ENCODE data around the gene SLC4A5. TPM values are rescaled to one million over a fixed set of nuclear protein-coding genes. Genes with fewer than 3 reads are reported as not detected.
A peak's percentile ranks its signal among the peaks of the same experiment; 100 is the strongest.
"Not testable (repeated sequence)": the region's sequence is repeated elsewhere in the genome, so short reads cannot be mapped to it uniquely, and the experiment has no call there.

Gene SLC4A5
- total RNA-seq, 2 experiments from 2014 or later = 3.6 to 6.6 TPM

DNA sequence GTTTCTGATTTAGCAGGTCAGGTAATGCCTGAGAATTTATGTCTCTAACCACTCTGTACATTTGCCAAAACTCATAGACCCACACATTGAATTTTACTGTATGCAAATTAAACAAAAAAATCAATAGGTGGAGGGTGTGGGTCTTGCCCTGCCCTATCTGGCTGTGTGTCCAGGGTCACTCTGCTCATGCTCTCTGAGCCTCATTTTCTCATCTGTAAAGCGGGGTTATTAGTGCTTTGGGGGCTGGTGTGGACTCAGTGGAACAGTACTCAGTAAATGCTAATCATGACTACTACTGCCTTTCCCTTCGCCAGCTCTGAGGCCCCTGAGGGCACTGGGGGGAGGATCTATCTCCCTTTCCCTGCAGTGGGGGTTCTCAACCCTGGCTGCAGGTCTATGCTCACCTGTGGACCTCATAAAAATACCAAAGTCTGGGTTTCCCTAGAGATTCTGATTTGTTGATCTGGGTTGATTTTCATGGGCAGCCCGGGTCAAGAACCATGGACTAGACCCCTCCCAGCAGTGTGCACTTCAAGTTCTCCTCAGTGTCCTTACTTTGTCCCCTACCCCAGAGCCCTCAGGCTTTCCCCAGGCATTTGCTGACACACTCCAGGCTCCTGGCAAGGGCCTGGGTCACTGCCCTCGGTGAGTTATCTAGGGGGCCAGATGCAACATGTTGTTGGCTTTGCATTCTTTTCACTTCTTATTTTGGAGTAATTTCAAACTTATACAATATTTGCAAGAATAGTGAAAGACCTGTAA lies 117.3 kb downstream of the SLC4A5 start:
- DNase-seq (no peak), ATAC-seq (ENCODE audit: low read depth) (no peak)
- peaks cover 5% of the 10 kb centered on the region for H3K36me3 Mint-ChIP-seq
- no peak overlapping the region for H3K4me3 Mint-ChIP-seq
- H3K27me3 Mint-ChIP-seq = no peaks in the 10 kb centered on the region
- POLR2A ChIA-PET = no interaction called here
- H3K9me3 Mint-ChIP-seq = no peaks in the 10 kb centered on the region
- no peak overlapping the region for H3K27ac Mint-ChIP-seq
- peaks cover 7% of the 10 kb centered on the region for H3K4me1 Mint-ChIP-seq

DNA sequence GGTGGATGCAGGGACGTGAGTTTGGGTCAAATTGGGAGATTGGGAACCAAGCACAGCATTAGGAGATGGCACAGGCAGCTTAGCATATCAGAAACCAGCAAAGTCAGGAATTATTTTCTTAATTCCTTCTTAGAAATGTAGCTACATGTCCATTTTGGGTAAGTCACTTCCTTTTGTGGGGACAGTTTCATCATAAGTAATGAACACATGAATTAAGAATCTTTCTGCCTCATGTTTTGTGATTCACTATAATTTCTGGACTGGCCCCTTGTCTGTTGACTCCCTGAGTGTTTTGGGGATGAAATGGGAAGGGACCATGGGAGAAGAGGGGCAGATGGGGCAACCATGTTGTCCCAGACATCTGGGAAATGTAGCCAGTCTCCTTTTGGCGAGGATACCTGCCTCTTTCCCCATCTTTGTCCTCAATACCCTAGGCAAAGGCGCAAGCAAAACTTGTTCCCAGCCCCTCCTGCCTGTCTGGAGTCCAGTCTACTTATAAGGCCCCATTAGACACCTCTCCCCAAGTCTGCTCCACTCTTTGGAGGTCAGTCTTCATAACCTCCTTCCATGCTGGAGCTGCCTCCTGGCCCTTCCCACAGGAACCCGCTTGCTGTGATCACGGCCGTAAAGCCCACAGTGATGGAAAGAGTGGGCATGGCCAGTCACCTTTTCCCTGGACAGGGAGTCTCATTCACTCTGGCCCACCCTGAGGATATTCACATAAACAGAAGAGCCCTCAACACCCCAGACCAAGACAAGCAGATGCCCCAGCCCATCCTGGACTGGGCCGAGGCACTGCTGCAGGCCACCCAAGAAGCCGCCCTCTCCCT lies 119.1 kb downstream of the SLC4A5 start:
- Mint-ChIP-seq H3K27ac (no peak overlapping the region), H3K9me3 (no peaks in the 10 kb centered on the region), H3K4me3 (no peak overlapping the region), H3K27me3 (no peaks in the 10 kb centered on the region), H3K4me1 (peaks cover 10% of the 10 kb centered on the region), H3K36me3 (peaks cover 9% of the 10 kb centered on the region)
- ATAC-seq (ENCODE audit: low read depth) (no peak), DNase-seq (no peak)
- POLR2A ChIA-PET = interaction anchor here (0.6 kb wide), 1 partner anchor 189 kb away, joined by 4 read pairs; no protein-coding TSS in a partner anchor

DNA sequence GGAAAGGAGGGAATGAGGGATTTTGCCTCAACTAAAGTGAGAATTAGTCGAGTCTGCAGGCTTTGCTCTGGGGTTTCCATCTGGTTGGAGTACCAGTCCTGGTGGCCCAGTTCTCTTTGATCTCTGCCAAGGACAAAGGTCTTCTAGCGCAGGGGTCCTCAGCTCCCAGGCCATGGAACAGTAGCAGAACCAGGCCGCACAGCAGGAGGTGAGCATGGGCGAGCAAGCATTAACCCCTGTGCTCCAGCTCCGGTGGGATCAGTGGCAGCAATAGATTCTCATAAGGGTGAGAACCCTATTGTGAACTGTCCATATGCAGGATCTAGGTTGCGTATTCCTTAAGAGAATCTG lies 120.9 kb downstream of the SLC4A5 start:
- Mint-ChIP-seq H3K4me1 (peaks cover 11% of the 10 kb centered on the region), H3K9me3 (no peaks in the 10 kb centered on the region), H3K4me3 (no peak overlapping the region), H3K27me3 (no peaks in the 10 kb centered on the region), H3K36me3 (peaks cover 13% of the 10 kb centered on the region), H3K27ac (no peak overlapping the region)
- no peak for ATAC-seq (ENCODE audit: low read depth)
- DNase-seq = no peak
- POLR2A ChIA-PET = no interaction called here

DNA sequence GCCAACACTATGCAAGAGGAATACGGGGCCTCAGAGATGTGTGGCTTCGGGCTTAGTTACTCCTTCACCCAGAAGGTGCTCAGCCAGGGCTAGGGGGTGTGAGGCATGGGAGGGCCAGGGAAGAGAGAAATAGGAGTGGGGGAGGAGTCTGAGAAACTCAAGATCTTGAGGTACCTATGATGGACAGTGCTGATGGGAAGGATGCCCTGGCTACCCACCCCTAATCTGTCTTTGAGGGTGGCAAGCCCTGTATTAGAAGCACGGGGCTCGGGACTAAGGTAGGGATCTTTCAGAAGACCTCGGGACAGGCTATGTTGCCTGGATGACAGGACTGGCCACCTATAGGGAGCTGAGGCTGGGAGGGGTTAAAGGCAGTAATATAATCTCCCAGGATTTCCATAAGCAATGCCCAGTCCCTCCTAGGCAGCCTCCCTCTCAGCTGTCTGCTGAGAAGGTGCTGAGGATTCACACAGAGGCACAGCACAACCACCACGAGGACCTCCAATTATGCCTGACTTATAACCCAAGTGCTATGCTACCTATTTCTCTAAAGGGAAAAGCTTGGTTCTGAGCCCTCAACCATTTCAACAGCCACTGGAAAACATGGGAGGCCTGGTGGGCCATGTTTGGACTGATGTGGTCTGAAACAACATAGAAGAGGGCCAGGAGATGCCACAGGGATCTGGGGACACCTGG lies 121.5 kb downstream of the SLC4A5 start:
- H3K4me1 Mint-ChIP-seq = peaks cover 11% of the 10 kb centered on the region
- DNase-seq (no peak), ATAC-seq (ENCODE audit: low read depth) (no peak)
- no peak overlapping the region for H3K4me3 Mint-ChIP-seq
- H3K27ac Mint-ChIP-seq = no peak overlapping the region
- no peaks in the 10 kb centered on the region for H3K9me3 Mint-ChIP-seq
- H3K36me3 Mint-ChIP-seq = peaks cover 13% of the 10 kb centered on the region
- H3K27me3 Mint-ChIP-seq = no peaks in the 10 kb centered on the region
- POLR2A ChIA-PET = no interaction called here

DNA sequence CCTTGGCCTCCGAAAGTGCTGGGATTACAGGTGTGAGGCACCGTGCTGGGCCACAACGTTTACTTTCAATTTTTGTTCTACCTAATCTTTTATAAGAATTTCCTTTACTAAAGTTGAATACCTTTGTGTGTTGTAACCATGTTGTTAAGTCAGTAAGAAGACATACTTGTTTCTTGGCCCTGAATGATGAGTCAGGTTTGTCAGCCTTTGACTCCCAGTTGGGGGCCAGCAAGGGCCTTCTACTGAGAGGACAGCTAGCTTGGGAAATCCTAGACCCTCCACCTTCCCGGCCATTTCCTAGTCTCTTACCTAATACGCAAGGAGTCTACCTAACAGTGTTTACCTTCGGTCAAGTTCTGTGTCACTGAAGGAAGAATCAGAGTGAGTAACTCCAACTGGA lies 122.1 kb downstream of the SLC4A5 start:
- H3K36me3 Mint-ChIP-seq = peaks cover 16% of the 10 kb centered on the region
- DNase-seq (no peak), ATAC-seq (ENCODE audit: low read depth) (no peak)
- H3K27ac Mint-ChIP-seq = no peak overlapping the region
- no peaks in the 10 kb centered on the region for H3K9me3 Mint-ChIP-seq
- POLR2A ChIA-PET = no interaction called here
- H3K4me1 Mint-ChIP-seq = peaks cover 11% of the 10 kb centered on the region
- no peaks in the 10 kb centered on the region for H3K27me3 Mint-ChIP-seq
- no peak overlapping the region for H3K4me3 Mint-ChIP-seq

DNA sequence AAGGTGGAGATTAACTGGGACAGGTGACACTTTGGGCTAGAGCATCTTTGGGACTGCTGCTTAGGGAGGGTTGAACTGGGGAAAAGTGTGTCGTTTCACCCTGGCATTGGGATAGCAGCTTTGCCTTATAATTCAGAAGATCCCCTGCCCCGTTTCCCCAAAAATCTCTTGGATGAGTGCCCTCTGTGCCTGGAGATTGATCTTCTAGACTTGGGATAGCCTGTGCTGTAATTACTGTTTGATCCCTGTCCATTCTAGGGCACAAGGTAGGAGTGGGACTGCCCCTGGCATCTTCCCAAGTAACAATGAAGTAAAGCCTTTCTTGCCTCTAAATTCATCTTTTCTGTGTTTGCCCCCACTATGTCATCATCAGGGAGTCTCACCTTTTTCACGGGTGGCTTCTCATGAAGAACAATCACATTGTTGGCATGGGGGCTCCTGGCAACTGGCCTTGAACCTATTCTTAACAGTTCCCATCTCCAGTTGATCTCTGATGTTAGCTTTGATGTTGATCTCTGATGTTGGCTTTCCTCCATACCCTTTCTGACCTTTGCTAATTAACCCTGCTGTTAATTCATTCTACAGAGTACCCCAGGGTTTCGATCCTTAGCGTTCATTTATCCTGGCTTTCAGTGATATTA lies 123.2 kb downstream of the SLC4A5 start:
- Mint-ChIP-seq H3K27ac (no peak overlapping the region), H3K9me3 (no peaks in the 10 kb centered on the region), H3K27me3 (no peaks in the 10 kb centered on the region), H3K4me1 (peaks cover 11% of the 10 kb centered on the region), H3K4me3 (no peak overlapping the region), H3K36me3 (peaks cover 20% of the 10 kb centered on the region)
- POLR2A ChIA-PET = no interaction called here
- no peak for ATAC-seq (ENCODE audit: low read depth)
- no peak for DNase-seq

DNA sequence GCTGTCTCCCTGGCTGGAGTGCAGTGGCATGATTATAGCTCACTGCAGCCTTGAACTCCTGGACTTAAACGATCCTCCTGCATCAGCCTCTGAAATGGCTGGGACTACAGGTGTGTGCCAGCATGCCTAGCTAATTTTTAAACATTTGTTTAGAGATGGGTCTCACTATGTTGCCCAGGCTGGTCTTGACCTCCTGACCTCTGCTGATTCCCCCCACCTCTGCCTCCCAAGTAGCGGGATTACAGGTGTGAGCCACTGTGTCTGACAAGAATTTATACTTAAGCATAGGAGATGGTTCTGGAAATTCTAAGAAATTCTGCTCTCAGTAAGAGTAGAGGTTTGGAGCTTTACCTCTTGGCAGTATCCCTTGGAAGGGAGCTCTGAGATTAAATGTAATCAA lies 126.6 kb downstream of the SLC4A5 start:
- H3K9me3 Mint-ChIP-seq = no peaks in the 10 kb centered on the region
- peaks cover 4% of the 10 kb centered on the region for H3K4me1 Mint-ChIP-seq
- H3K4me3 Mint-ChIP-seq = no peak overlapping the region
- POLR2A ChIA-PET = interaction anchor here (1.6 to 2.0 kb wide), 2 partner anchors 10 to 38 kb away, joined by 7 to 9 read pairs; partner anchors contain the start of gene MOB1A
- no peaks in the 10 kb centered on the region for H3K27me3 Mint-ChIP-seq
- DNase-seq = no peak
- ATAC-seq (ENCODE audit: low read depth) = no peak
- H3K27ac Mint-ChIP-seq = no peak overlapping the region
- peaks cover 19% of the 10 kb centered on the region for H3K36me3 Mint-ChIP-seq

DNA sequence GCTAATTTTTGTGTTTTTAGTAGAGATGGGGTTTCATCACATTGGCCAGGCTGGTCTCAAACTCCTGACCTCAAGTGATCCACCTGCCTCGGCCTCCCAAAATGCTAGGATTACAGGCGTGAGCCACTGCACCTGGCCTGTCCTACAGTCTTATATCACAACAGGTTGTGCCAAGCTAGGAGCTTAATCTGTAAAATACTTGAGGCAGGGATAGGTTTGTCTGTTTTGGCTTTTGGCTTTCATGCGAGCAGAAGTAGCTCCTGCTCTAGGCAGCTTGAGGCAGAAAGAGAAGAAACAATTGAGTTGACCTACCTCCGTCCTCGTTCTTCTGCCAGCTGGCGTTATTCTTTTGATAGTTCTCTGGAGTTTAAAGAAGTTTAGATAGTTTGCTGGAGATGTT lies 127.4 kb downstream of the SLC4A5 start:
- not testable (repeated sequence) for H3K27me3 Mint-ChIP-seq; H3K4me1 Mint-ChIP-seq; ATAC-seq (ENCODE audit: low read depth); H3K4me3 Mint-ChIP-seq; H3K9me3 Mint-ChIP-seq; H3K27ac Mint-ChIP-seq; DNase-seq
- H3K36me3 Mint-ChIP-seq = peaks cover 21% of the 10 kb centered on the region
- POLR2A ChIA-PET = interaction anchor here (0.8 to 2.0 kb wide), 3 partner anchors 9 to 57 kb away, joined by 4 to 9 read pairs (median 7); partner anchors contain the start of gene MOB1A

DNA sequence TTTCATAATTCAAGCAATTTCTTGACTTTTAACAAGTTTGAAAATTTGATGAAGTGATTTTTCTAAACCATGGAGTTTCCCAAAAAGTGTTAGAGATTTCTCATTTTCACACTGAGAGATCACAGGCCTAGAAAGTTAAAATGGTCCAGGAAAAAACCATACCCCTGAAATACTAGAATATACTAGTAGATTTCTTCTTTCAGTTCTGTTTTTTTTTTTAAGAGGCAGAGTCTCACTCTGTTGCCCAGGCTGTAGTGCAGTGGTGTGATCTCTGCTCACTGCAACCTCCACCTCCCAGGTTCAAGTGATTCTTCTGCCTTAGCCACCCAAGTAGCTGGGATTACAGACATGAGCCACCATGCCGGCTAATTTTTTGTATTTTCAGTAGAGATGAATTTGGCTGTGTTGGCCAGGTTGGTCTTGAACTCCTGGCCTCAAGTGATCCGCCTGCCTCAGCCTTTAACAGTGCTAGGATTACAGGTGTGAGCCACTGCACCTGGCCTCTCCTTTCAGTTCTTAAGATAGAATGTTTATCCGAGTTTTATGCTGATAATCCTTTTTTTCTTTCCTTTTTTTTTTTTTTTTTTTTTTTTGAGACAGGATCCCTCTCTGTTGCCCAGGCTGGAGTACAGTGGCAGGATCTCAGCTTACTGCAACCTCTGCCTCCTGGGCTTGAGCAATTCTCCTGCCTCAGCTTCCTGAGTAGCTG lies 130.4 kb downstream of the SLC4A5 start:
- no peaks in the 10 kb centered on the region for H3K9me3 Mint-ChIP-seq
- ATAC-seq (ENCODE audit: low read depth) (no peak), DNase-seq (no peak)
- H3K4me1 Mint-ChIP-seq = peaks cover 13% of the 10 kb centered on the region
- H3K27ac Mint-ChIP-seq = no peak overlapping the region
- peaks cover 28% of the 10 kb centered on the region for H3K36me3 Mint-ChIP-seq
- H3K27me3 Mint-ChIP-seq = no peaks in the 10 kb centered on the region
- POLR2A ChIA-PET = no interaction called here
- no peak overlapping the region for H3K4me3 Mint-ChIP-seq

DNA sequence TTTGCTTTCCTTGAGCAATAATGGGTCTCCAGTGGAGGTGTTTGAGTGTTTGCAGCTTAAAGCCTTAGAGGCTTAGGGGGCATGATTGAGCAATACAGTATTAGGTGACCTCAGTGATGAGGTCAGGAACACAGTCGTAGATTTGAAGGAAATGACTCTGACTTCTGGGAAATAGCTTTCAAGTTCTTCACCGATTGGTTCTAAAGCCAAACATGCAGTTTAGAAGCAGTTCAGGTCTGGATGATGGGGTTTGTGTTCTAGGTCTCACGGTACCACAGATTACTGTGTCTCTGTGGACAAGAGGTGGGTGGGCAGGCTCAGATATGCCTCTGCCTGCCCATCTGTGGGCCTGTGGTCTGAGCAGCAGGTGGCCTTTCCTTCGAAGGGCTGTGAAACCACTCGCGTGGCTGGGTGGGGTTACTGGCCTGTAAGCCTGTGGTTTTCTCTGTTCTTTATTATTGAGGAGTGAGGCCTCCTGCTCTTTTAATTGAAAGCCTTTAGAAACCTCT lies 137.0 kb downstream of the SLC4A5 start:
- peak overlapping the region; percentile 62 for H3K4me3 Mint-ChIP-seq
- peak; percentile 72 for DNase-seq
- ATAC-seq (ENCODE audit: low read depth) = peak; percentile 93
- H3K9me3 Mint-ChIP-seq = no peaks in the 10 kb centered on the region
- peaks cover 56% of the 10 kb centered on the region for H3K4me1 Mint-ChIP-seq
- POLR2A ChIA-PET = interaction anchor here (0.6 to 13.0 kb wide), 6 partner anchors 8 to 378 kb away, joined by 3 to 276 read pairs (median 8); partner anchors contain the start of genes DGUOK, MOB1A, MTHFD2 and STAMBP
- H3K36me3 Mint-ChIP-seq = peaks cover 22% of the 10 kb centered on the region
- peak overlapping the region; percentile 91 for H3K27ac Mint-ChIP-seq
- H3K27me3 Mint-ChIP-seq = no peaks in the 10 kb centered on the region

DNA sequence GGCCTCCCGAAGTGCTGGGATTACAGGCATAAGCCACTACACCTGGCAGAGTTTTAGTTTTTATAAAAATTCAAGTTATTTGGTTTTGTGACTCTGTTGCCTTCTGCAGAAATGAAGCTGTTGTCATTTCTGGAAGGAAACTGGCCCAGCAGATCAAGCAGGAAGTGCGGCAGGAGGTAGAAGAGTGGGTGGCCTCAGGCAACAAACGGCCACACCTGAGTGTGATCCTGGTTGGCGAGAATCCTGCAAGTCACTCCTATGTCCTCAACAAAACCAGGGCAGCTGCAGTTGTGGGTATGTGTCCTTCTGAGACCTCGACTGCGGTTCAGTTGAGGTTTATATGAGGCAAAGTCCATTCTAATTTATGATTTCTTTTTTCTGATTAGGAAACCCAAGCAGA lies 137.6 kb downstream of the SLC4A5 start:
- H3K36me3 Mint-ChIP-seq = peaks cover 24% of the 10 kb centered on the region
- POLR2A ChIA-PET = interaction anchor here (0.7 to 13.0 kb wide), 7 partner anchors 7 to 377 kb away, joined by 3 to 276 read pairs (median 7); partner anchors contain the start of genes DGUOK, MOB1A, MTHFD2 and STAMBP
- H3K27ac Mint-ChIP-seq = peak overlapping the region; percentile 91
- peaks cover 60% of the 10 kb centered on the region for H3K4me1 Mint-ChIP-seq
- peak overlapping the region; percentile 62 for H3K4me3 Mint-ChIP-seq
- H3K27me3 Mint-ChIP-seq = no peaks in the 10 kb centered on the region
- H3K9me3 Mint-ChIP-seq = no peaks in the 10 kb centered on the region
- ATAC-seq (ENCODE audit: low read depth) (peak; percentile 44), DNase-seq (peak; percentile 45)

DNA sequence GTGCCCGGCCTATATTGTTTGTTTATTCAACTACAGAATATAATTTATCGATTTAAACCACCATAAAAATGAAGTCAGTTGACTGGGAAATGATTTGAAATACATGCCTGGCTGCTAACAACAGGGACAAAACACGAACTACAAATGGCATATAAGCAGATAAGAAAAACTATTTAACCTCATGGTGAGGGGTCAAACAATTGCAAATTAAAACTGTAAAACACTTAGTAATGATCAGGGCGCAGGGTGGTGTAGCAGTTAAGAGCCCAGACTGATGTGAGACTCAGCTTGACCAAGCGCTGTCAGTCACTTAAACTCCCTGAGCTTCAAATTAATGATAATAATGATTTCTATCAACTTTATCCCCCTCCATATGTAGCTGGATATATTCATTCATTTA lies 138.1 kb downstream of the SLC4A5 start:
- H3K36me3 Mint-ChIP-seq = peaks cover 28% of the 10 kb centered on the region
- H3K4me3 Mint-ChIP-seq = peak overlapping the region; percentile 62
- H3K4me1 Mint-ChIP-seq = peaks cover 64% of the 10 kb centered on the region
- POLR2A ChIA-PET = interaction anchor here (0.5 to 13.0 kb wide), 6 partner anchors 7 to 348 kb away, joined by 3 to 276 read pairs (median 3); partner anchors contain the start of genes MOB1A and MTHFD2
- H3K27ac Mint-ChIP-seq = peak overlapping the region; percentile 91
- DNase-seq (no peak), ATAC-seq (ENCODE audit: low read depth) (no peak)
- H3K9me3 Mint-ChIP-seq = no peaks in the 10 kb centered on the region
- H3K27me3 Mint-ChIP-seq = no peaks in the 10 kb centered on the region
